GM12878 (cell line): ENCODE data around the gene KBTBD13. TPM values are rescaled to one million over a fixed set of nuclear protein-coding genes. Genes with fewer than 3 reads are reported as not detected.

Experiments
- ATAC-seq: fragments of 200-7000 bp; cut with Tn5 transposase; 3 replicates; pipeline ENCODE4 v1.9.1; 2020; ENCODE audit warnings: mild to moderate bottlenecking, moderate library complexity
- BruUV-seq: library from RNA; stranded (reverse); fragments of 400-500 nt; replicated peaks from 2 replicates; lab custom pipeline; 2021; lab: Mats Ljungman, UMichigan
- CTCF ChIA-PET: fragments of 300-600 bp; sonication (Branson Sonifier 250); formaldehyde crosslinking; extraction: SDS; loops from one replicate; lab custom pipeline; 2021; ENCODE audit warnings: inconsistent platforms; lab: Yijun Ruan, JAX
- POLR2A ChIA-PET: fragments of 350-600 bp; formaldehyde crosslinking; extraction: SDS; loops from one replicate; lab custom pipeline; 2021; ENCODE audit warnings: inconsistent platforms; lab: Charles Lee
- RAD21 ChIA-PET: fragments of 300-600 bp; sonication (Branson Sonifier 250); formaldehyde crosslinking; loops from one replicate; lab custom pipeline; 2023; ENCODE audit warnings: antibody characterized with exemption; ENCODE audit not compliant: unreplicated experiment; lab: Charles Lee
- SMC1A ChIA-PET: fragments of 300-600 bp; sonication (Branson Sonifier 250); formaldehyde crosslinking; loops from one replicate; lab custom pipeline; 2023; ENCODE audit not compliant: unreplicated experiment, uncharacterized antibody; lab: Charles Lee
- DNase-seq: peaks from one replicate; pipeline ENCODE4 v3.0.0-alpha.2; 2011; ENCODE audit warnings: low read depth, low spot score
- FAIRE-seq: peaks from 3 replicates; lab custom pipeline; 2011; peaks lifted over from hg19 to GRCh38; lab: Jason Lieb, UNC
- H2AFZ ChIP-seq: 2 replicates; pipeline ENCODE4 v1.6.0; 2011; ENCODE audit warnings: low read depth, low read length, control low read depth; ENCODE audit not compliant: control insufficient read depth
- H3K27ac ChIP-seq: 2 replicates; pipeline ENCODE4 v1.5.1; 2011; ENCODE audit warnings: control low read depth; ENCODE audit not compliant: control insufficient read depth, insufficient read depth
- H3K27me3 ChIP-seq, 2 experiments: replicated peaks in 1 of 2; 2 replicates each; pipeline versions ENCODE4 v1.6.0 to v1.6.1; 2011; ENCODE audit warnings: low read length in 1 of 2; ENCODE audit not compliant: control insufficient read depth in 2 of 2, insufficient read depth in 2 of 2
- H3K36me3 ChIP-seq, 2 experiments: 2 replicates each; pipeline ENCODE4 v1.5.1; 2011; ENCODE audit warnings: low read length in 1 of 2; ENCODE audit not compliant: control insufficient read depth in 2 of 2, insufficient read depth in 2 of 2
- H3K4me1 ChIP-seq: 2 replicates; pipeline ENCODE4 v1.6.1; 2011; ENCODE audit warnings: mild to moderate bottlenecking, low read length, moderate library complexity, mixed read lengths; ENCODE audit not compliant: control insufficient read depth, insufficient read depth
- H3K4me2 ChIP-seq: 2 replicates; pipeline ENCODE4 v1.6.0; 2011; ENCODE audit warnings: control low read depth; ENCODE audit not compliant: control insufficient read depth, insufficient read depth
- H3K4me3 ChIP-seq: fragments of 200-600 bp; sonication (generic); 2 replicates; pipeline ENCODE4 v1.5.1; 2016
- H3K79me2 ChIP-seq: 2 replicates; pipeline ENCODE4 v1.6.0; 2011; ENCODE audit warnings: low read length; ENCODE audit not compliant: control insufficient read depth, insufficient read depth
- H3K9ac ChIP-seq: 2 replicates; pipeline ENCODE4 v1.8.0; 2011; ENCODE audit warnings: low read length, control low read depth, mixed read lengths; ENCODE audit not compliant: control insufficient read depth, insufficient read depth
- H3K9me3 ChIP-seq: replicated peaks from 3 replicates; pipeline ENCODE4 v1.5.1; 2011; ENCODE audit warnings: mild to moderate bottlenecking, low read length; ENCODE audit not compliant: control insufficient read depth, insufficient read depth
- H4K20me1 ChIP-seq: 2 replicates; pipeline ENCODE4 v1.6.0; 2011; ENCODE audit not compliant: control insufficient read depth, insufficient read depth
- BACH1 ChIP-seq: fragments of 450-650 bp; IDR thresholded peaks from 2 replicates; pipeline ENCODE4 v1.6.1; 2017; ENCODE audit warnings: mild to moderate bottlenecking, borderline replicate concordance
- ELK1 ChIP-seq: IDR thresholded peaks from 2 replicates; pipeline ENCODE4 v1.6.1; 2012; ENCODE audit warnings: low read depth, low read length, improper control_type of control experiment
- EP300 ChIP-seq, 2 experiments: fragments of 150-350 bp in 1 of 2; IDR thresholded peaks; 2 replicates each; pipeline ENCODE4 v1.6.1; 2011 to 2012; ENCODE audit warnings: low read depth in 2 of 2, low read length in 2 of 2, borderline replicate concordance in 1 of 2, improper control_type of control experiment in 1 of 2, inconsistent platforms in 1 of 2; ENCODE audit not compliant: control insufficient read depth in 1 of 2
- HDAC2 ChIP-seq: fragments of 200-600 bp; sonication (generic); IDR thresholded peaks from 2 replicates; pipeline ENCODE4 v1.6.1; 2017
- NFYA ChIP-seq: IDR thresholded peaks from 2 replicates; pipeline ENCODE4 v1.6.1; 2011; ENCODE audit warnings: low read depth, mild to moderate bottlenecking, low read length, improper control_type of control experiment, borderline replicate concordance
- NFYB ChIP-seq: IDR thresholded peaks from 2 replicates; pipeline ENCODE4 v1.6.1; 2011; ENCODE audit warnings: low read depth, mild to moderate bottlenecking, low read length, improper control_type of control experiment, moderate library complexity; ENCODE audit not compliant: insufficient read depth
- PAX8 ChIP-seq: fragments of 450-650 bp; IDR thresholded peaks from 2 replicates; pipeline ENCODE4 v1.6.1; 2017; ENCODE audit warnings: mild to moderate bottlenecking, moderate library complexity
- POU2F2 ChIP-seq: IDR thresholded peaks from 3 replicates; pipeline ENCODE4 v1.6.1; 2011; ENCODE audit warnings: low read depth, mild to moderate bottlenecking, low read length, borderline replicate concordance
- RELA ChIP-seq: fragments of 450-650 bp; IDR thresholded peaks from 2 replicates; pipeline ENCODE4 v1.8.0; 2014; ENCODE audit warnings: borderline replicate concordance; ENCODE audit not compliant: partially characterized antibody
- SMC3 ChIP-seq: IDR thresholded peaks from 2 replicates; pipeline ENCODE4 v1.6.1; 2011; ENCODE audit warnings: low read length, improper control_type of control experiment, borderline replicate concordance
- TARDBP ChIP-seq: IDR thresholded peaks from 2 replicates; pipeline ENCODE4 v1.6.1; 2016; ENCODE audit warnings: borderline replicate concordance
- ZNF207 ChIP-seq: fragments of 450-650 bp; IDR thresholded peaks from 2 replicates; pipeline ENCODE4 v1.6.1; 2014; ENCODE audit warnings: antibody characterized with exemption, mild to moderate bottlenecking, borderline replicate concordance
- ZNF24 ChIP-seq: fragments of 450-650 bp; IDR thresholded peaks from 2 replicates; pipeline ENCODE4 v1.6.1; 2017; ENCODE audit warnings: antibody characterized with exemption, mild to moderate bottlenecking
- WGBS: methylation state at CpG from one replicate; pipeline ENCODE4 v1.1.6; 2016; ENCODE audit warnings: low lambda C conversion rate; ENCODE audit not compliant: insufficient replicate concordance, insufficient coverage; ENCODE audit errors: missing lambda C conversion rate; 5-methylcytosine and 5-hydroxymethylcytosine counted together
- in situ Hi-C: fragments of 300-500 bp; cut with MboI; formaldehyde crosslinking; loops from 9 replicates; pipeline ENCODE4 v1.14.3; 2018; ENCODE audit warnings: mixed read lengths
- intact Hi-C: fragments of 100-400 bp; cut with micrococcal nuclease; formaldehyde crosslinking; loops from one replicate; pipeline ENCODE4 v1.14.2; 2022; ENCODE audit not compliant: unreplicated experiment
- polyA plus RNA-seq, 11 experiments: library from polyadenylated mRNA; depleted of rRNA in 4 of 11; unstranded in 6 of 11; stranded (reverse) in 5 of 11; fragments of >200 nt; fragmentation: Nextera tagmentation in 4 of 11; fragmentation: Illumina TruSeq in 1 of 11; extraction: Ambion mirVana in 4 of 11; extraction: Trizol in 1 of 11; gene quantifications; 1 replicate in 1 of 11; 2 replicates in 10 of 11; pipeline versions ENCODE4 v1.2.1 to v1.2.3, GENCODE V29; 2011 to 2016; ENCODE audit warnings: inconsistent platforms in 2 of 11, missing spikeins in 2 of 11, low read depth in 1 of 11
- total RNA-seq, 4 experiments: library from RNA; depleted of rRNA in 3 of 4; stranded (reverse); fragments of >200 nt in 3 of 4; fragmentation: Illumina TruSeq in 1 of 4; extraction: Trizol in 1 of 4; gene quantifications; 2 replicates each; pipeline versions ENCODE4 v1.2.1 to v1.2.3, GENCODE V29; 2013 to 2021
- TF ChIP-seq, protein P1 (sequence below): IDR thresholded peaks from 2 replicates; pipeline ENCODE4 v1.6.1; 2012; ENCODE audit warnings: low read depth, low read length, improper control_type of control experiment

KBTBD13 gene
- total and polyA plus RNA-seq, 10 of the 15 experiments (the other 5 are each of a cell fraction or from before 2014, with no cell fraction given) = 0.06 TPM; not detected in 9

GRCh38 chr15:65037309-65037708 is 39.2 kb upstream of the KBTBD13 start:
- TF ChIP-seq BACH1 = no peak
- no peak for TF ChIP-seq SMC3
- no peak for TF ChIP-seq ZNF207
- TF ChIP-seq ELK1 = no peak
- TF ChIP-seq, protein P1, sequence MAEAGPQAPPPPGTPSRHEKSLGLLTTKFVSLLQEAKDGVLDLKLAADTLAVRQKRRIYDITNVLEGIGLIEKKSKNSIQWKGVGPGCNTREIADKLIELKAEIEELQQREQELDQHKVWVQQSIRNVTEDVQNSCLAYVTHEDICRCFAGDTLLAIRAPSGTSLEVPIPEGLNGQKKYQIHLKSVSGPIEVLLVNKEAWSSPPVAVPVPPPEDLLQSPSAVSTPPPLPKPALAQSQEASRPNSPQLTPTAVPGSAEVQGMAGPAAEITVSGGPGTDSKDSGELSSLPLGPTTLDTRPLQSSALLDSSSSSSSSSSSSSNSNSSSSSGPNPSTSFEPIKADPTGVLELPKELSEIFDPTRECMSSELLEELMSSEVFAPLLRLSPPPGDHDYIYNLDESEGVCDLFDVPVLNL = no peak
- no peak for TF ChIP-seq NFYA
- TF ChIP-seq NFYB = no peak
- no peak for TF ChIP-seq PAX8
- TF ChIP-seq HDAC2 = no peak
- TF ChIP-seq ZNF24 = no peak
- no peak for TF ChIP-seq POU2F2
- no peak for TF ChIP-seq TARDBP
- TF ChIP-seq RELA = no peak
- TF ChIP-seq EP300 (IDR thresholded peaks at IDR 0.05; ENCODE audit: borderline replicate concordance in 1 of 2, control insufficient read depth in 1 of 2, low read depth in 2 of 2, low read length in 2 of 2) = no peak
- ChIA-PET CTCF (no interaction called here), POLR2A (no interaction called here), RAD21 (no interaction called here), SMC1A (no interaction called here)
- Histone ChIP-seq H3K4me3 (no peak overlapping the region), H3K9ac (no peak overlapping the region), H3K4me2 (no peak overlapping the region), H3K4me1 (0 out of 2 replicates have a peak, but pooled peaks cover 2% of the 10 kb centered on the region), H3K79me2 (no peaks in the 10 kb centered on the region), H3K36me3 (no peaks in the 10 kb centered on the region), H3K9me3 (no peaks in the 10 kb centered on the region), H4K20me1 (no peaks in the 10 kb centered on the region), H3K27ac (no peak overlapping the region), H2AFZ (no peak overlapping the region), H3K27me3 (no peaks in the 10 kb centered on the region)
- intact Hi-C loops = no loop called here
- FAIRE-seq = no peak
- no TSS peak for BruUV-seq
- 95% methylated on average over 1 of the region's 1 CpG for WGBS
- in situ Hi-C loops = no loop called here
- DNase-seq = no peak
- no peak for ATAC-seq
